Spleen (tissue), 7 donors: Measurements from ENCODE around the gene DNAH14.

ENCODE experiments used
- POLR2A ChIP-seq, 3 donors: fragments of 450-650 bp; IDR thresholded peaks; one replicate each; pipeline ENCODE4 v1.5.1; 2017; ENCODE audit warnings: antibody characterized with exemption in 3 of 3, mild to moderate bottlenecking in 1 of 3
- TF ChIP-seq, protein P1 (sequence below), 11 experiments: fragments of 200-600 bp in 7 of 11; fragments of 450-650 bp in 4 of 11; sonication (generic) in 4 of 11; IDR thresholded peaks in 8 of 11; conservative IDR thresholded peaks in 3 of 11; 1 replicate in 7 of 11; 2 replicates in 4 of 11; pipeline versions ENCODE4 v1.4.0 to v1.8.0; 2016 to 2021; ENCODE audit warnings: antibody characterized with exemption in 11 of 11, inconsistent platforms in 4 of 11, mild to moderate bottlenecking in 1 of 11
- donor health status: DM: no; HTN: no; CAD: no; lungs with moderate emphysema.
- donor health status: DM: no; HTN: no; CAD: no.
- donor health status: DM: no; HTN: no; CAD: no.

DNA sequence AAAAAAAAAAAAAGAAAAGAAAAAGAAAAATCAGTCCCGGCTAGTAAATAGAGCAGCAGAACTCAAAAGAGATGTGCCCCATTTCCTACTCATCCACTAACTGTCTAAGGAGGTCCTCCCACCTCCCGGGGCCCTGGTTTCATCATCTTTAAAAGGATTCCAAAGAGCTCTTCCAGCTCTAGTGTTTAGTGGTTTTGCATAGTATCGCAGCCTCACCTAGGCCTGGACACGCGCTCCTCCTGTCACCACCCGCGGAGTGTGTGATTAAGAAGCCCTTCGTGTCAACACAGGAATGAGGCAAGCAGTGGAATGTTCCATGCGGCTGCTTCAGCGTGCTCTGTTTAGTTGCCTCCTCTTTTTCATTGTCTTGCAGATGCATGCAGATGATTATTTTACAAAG, 449.4 kb downstream of the DNAH14 start:
- TF ChIP-seq, protein P1, sequence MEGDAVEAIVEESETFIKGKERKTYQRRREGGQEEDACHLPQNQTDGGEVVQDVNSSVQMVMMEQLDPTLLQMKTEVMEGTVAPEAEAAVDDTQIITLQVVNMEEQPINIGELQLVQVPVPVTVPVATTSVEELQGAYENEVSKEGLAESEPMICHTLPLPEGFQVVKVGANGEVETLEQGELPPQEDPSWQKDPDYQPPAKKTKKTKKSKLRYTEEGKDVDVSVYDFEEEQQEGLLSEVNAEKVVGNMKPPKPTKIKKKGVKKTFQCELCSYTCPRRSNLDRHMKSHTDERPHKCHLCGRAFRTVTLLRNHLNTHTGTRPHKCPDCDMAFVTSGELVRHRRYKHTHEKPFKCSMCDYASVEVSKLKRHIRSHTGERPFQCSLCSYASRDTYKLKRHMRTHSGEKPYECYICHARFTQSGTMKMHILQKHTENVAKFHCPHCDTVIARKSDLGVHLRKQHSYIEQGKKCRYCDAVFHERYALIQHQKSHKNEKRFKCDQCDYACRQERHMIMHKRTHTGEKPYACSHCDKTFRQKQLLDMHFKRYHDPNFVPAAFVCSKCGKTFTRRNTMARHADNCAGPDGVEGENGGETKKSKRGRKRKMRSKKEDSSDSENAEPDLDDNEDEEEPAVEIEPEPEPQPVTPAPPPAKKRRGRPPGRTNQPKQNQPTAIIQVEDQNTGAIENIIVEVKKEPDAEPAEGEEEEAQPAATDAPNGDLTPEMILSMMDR (IDR thresholded peaks at IDR 0.05 in 8 of 11, conservative IDR thresholded peaks at IDR 0.05 in 3 of 11), result no peak
- no peak for TF ChIP-seq POLR2A (IDR thresholded peaks at IDR 0.05)
